Measurements from ENCODE around the gene DNMBP. TPM values are rescaled to one million over a fixed set of nuclear protein-coding genes. Genes with fewer than 3 reads are reported as not detected.
A peak's percentile ranks its signal among the peaks of the same experiment; 100 is the strongest.

Gene DNMBP
- total and polyA plus RNA-seq, 2 of the 8 experiments (the other 6 are each of a cell fraction or from before 2014, with no cell fraction given) = 19.1 to 26.4 TPM

DNA sequence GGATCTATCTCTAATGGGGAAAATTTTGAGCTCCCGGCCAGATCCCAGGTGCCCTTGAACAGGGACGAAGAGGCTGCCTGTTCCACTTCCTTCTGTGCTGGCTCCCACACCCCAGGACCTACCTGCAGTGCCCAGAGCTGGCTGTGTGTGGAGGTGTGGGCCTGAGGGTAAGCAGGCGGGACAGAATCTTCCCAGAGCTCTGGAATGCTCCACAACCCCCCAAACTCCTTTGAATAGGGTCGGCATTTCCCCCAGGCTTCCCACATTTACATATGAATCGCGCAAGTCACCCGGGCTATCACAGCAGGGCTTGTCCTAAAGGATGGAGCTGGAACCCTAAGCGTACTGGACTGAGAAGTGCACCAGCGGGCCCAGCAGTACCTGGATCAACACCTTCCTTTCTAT lies 95.9 kb downstream of the DNMBP start (continued):
- TF ChIP-seq KDM1A (IDR thresholded peaks at IDR 0.05; ENCODE audit: borderline replicate concordance, low read length) (peak; percentile 44; the same call in 1 of the 2 replicates), SIRT6 (IDR thresholded peaks at IDR 0.05; ENCODE audit: low read length) (no peak), CREB1 (IDR thresholded peaks at IDR 0.05) (0 out of 2 replicates have a peak, but pooled peaks have one; percentile 56), SP1 (IDR thresholded peaks at IDR 0.05; ENCODE audit: low read depth, low read length) (peak; percentile 99), FOSL1 (IDR thresholded peaks at IDR 0.05; ENCODE audit: insufficient read depth, low read depth, low read length) (no peak), RXRA (IDR thresholded peaks at IDR 0.05; ENCODE audit: insufficient read depth, low read depth, low read length) (0 out of 2 replicates have a peak, but pooled peaks have one; percentile 47), GTF2F1 (IDR thresholded peaks at IDR 0.05; ENCODE audit: borderline replicate concordance, low read depth, low read length) (0 out of 2 replicates have a peak, but pooled peaks have one; percentile 25), SIN3A (conservative IDR thresholded peaks at IDR 0.05 in 1 of 2, IDR thresholded peaks at IDR 0.05 in 1 of 2; ENCODE audit: low read depth in 1 of 2, low read length in 2 of 2) (peak in 1 of 2 experiments; percentile 91; a peak in 2 of 4 replicates), POU5F1 (IDR thresholded peaks at IDR 0.05; ENCODE audit: low read depth, low read length) (peak; percentile 92), RNF2 (IDR thresholded peaks at IDR 0.05; ENCODE audit: borderline replicate concordance, low read depth, low read length, missing control alignments, poor library complexity, severe bottlenecking) (no peak), POLR2A (IDR thresholded peaks at IDR 0.05; ENCODE audit: control extremely low read depth in 1 of 2, low read depth in 2 of 2, low read length in 2 of 2) (peak; percentile 66 to 95), ZNF274 (IDR thresholded peaks at IDR 0.05; ENCODE audit: borderline replicate concordance, extremely low read depth, low read length) (no peak), BCL11A (IDR thresholded peaks at IDR 0.05; ENCODE audit: low read depth in 2 of 2, low read length in 2 of 2) (peak in 1 of 2 experiments; percentile 65), JUN (IDR thresholded peaks at IDR 0.05; ENCODE audit: low read depth, low read length) (no peak), KDM4A (IDR thresholded peaks at IDR 0.05; ENCODE audit: low read depth, low read length, severe bottlenecking) (no peak), TBP (IDR thresholded peaks at IDR 0.05; ENCODE audit: low read depth, low read length) (peak; percentile 91), CHD2 (IDR thresholded peaks at IDR 0.05; ENCODE audit: low read length) (peak; percentile 59; the same call in 1 of the 2 replicates)
- TF ChIP-seq, protein P1, sequence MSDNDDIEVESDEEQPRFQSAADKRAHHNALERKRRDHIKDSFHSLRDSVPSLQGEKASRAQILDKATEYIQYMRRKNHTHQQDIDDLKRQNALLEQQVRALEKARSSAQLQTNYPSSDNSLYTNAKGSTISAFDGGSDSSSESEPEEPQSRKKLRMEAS (IDR thresholded peaks at IDR 0.05) = peak; percentile 88

Data from H1 (cell line).